ENCODE data around the gene CAMK2A. TPM values are rescaled to one million over a fixed set of nuclear protein-coding genes. Genes with fewer than 3 reads are reported as not detected.

The CAMK2A gene
- total RNA-seq, 4 donors from 2014 or later: not detected

- TF ChIP-seq CTCF (IDR thresholded peaks at IDR 0.05): no peak
- TF ChIP-seq POLR2A (IDR thresholded peaks at IDR 0.05): no peak
- Histone ChIP-seq H3K9me3 (no peaks in the 10 kb centered on the region), H3K27me3 (no peaks in the 10 kb centered on the region), H3K4me1 (no peaks in the 10 kb centered on the region), H3K36me3 (no peaks in the 10 kb centered on the region), H3K27ac (no peak overlapping the region), H3K4me3 (replicated peaks in 1 of 3) (no peak overlapping the region)
- DNase-seq: no peak
- intact Hi-C loops (cut with DNase I): no loop called here
- WGBS, 2 donors: 79 to 83% methylated on average over 13 of the region's 13 CpGs
Measured at GRCh38 chr5:150291388-150292385, 2.1 kb upstream of the CAMK2A start.

- DNase-seq: no peak
- Histone ChIP-seq H3K9me3 (no peaks in the 10 kb centered on the region), H3K4me1 (no peaks in the 10 kb centered on the region), H3K36me3 (no peaks in the 10 kb centered on the region), H3K4me3 (replicated peaks in 1 of 3) (no peak overlapping the region), H3K27ac (no peak overlapping the region), H3K27me3 (no peaks in the 10 kb centered on the region)
- intact Hi-C loops (cut with DNase I): no loop called here
- no peak for TF ChIP-seq POLR2A (IDR thresholded peaks at IDR 0.05)
- no peak for TF ChIP-seq CTCF (IDR thresholded peaks at IDR 0.05)
- 46 to 53% methylated on average over 6 of the region's 6 CpGs for WGBS, 2 donors
Measured at GRCh38 chr5:150288791-150289190, 782 bp downstream of the CAMK2A start.

- H3K36me3 ChIP-seq: no peaks in the 10 kb centered on the region
- no peak for DNase-seq
- H3K27ac ChIP-seq: no peak overlapping the region
- H3K27me3 ChIP-seq: no peaks in the 10 kb centered on the region
- H3K9me3 ChIP-seq: no peaks in the 10 kb centered on the region
- 87 to 88% methylated on average over 4 of the region's 4 CpGs for WGBS, 2 donors
- TF ChIP-seq POLR2A (IDR thresholded peaks at IDR 0.05): no peak
- no peak for TF ChIP-seq CTCF (IDR thresholded peaks at IDR 0.05)
- no peak overlapping the region for H3K4me3 ChIP-seq (replicated peaks in 1 of 3)
- no peaks in the 10 kb centered on the region for H3K4me1 ChIP-seq
- intact Hi-C loops (cut with DNase I): no loop called here
Measured at GRCh38 chr5:150288361-150288760, 1.2 kb downstream of the CAMK2A start.

- intact Hi-C loops (cut with DNase I): no loop called here
- Histone ChIP-seq H3K27me3 (no peaks in the 10 kb centered on the region), H3K9me3 (no peaks in the 10 kb centered on the region), H3K4me3 (replicated peaks in 1 of 3) (no peak overlapping the region), H3K36me3 (no peaks in the 10 kb centered on the region), H3K4me1 (no peaks in the 10 kb centered on the region), H3K27ac (no peak overlapping the region)
- TF ChIP-seq CTCF (IDR thresholded peaks at IDR 0.05): no peak
- TF ChIP-seq POLR2A (IDR thresholded peaks at IDR 0.05): no peak
- WGBS, 2 donors: 60 to 65% methylated on average over 5 of the region's 5 CpGs
- no peak for DNase-seq
Measured at GRCh38 chr5:150286820-150287219, 2.8 kb downstream of the CAMK2A start.

- Histone ChIP-seq H3K36me3 (no peaks in the 10 kb centered on the region), H3K27ac (no peak overlapping the region), H3K4me3 (replicated peaks in 1 of 3) (no peak overlapping the region), H3K4me1 (no peaks in the 10 kb centered on the region), H3K9me3 (no peaks in the 10 kb centered on the region), H3K27me3 (no peaks in the 10 kb centered on the region)
- TF ChIP-seq POLR2A (IDR thresholded peaks at IDR 0.05): no peak
- no peak for TF ChIP-seq CTCF (IDR thresholded peaks at IDR 0.05)
- 94 to 98% methylated on average over 6 to 7 of the region's 7 CpGs for WGBS, 2 donors
- intact Hi-C loops (cut with DNase I): no loop called here
- no peak for DNase-seq
Measured at GRCh38 chr5:150285114-150285513, 4.5 kb downstream of the CAMK2A start.
